WERI-Rb-1 (cell line): ENCODE data around the gene ZNF579.
"Not testable (repeated sequence)": the region's sequence is repeated elsewhere in the genome, so short reads cannot be mapped to it uniquely, and the experiment has no call there.

Experiments used
- DNase-seq: peaks from one replicate; pipeline ENCODE4 v3.0.0-alpha.2; 2020
- H3K27ac ChIP-seq: fragments of 250-450 bp; sonication (Bioruptor Pico); 2 replicates; pipeline ENCODE4 v1.5.1; 2020; ENCODE audit warnings: mild to moderate bottlenecking, moderate library complexity
- H3K27me3 ChIP-seq: fragments of 250-450 bp; sonication (Bioruptor Pico); 2 replicates; pipeline ENCODE4 v1.5.1; 2021; ENCODE audit warnings: mild to moderate bottlenecking, low read depth, moderate library complexity; ENCODE audit not compliant: insufficient read depth, severe bottlenecking
- H3K36me3 ChIP-seq: fragments of 250-450 bp; sonication (Bioruptor Pico); 2 replicates; pipeline ENCODE4 v1.5.1; 2020; ENCODE audit warnings: mild to moderate bottlenecking, moderate library complexity
- H3K4me3 ChIP-seq: 2 replicates; pipeline ENCODE4 v1.5.1; 2011; ENCODE audit warnings: low read depth, mild to moderate bottlenecking, control low read depth, low read length
- H3K9me3 ChIP-seq: fragments of 250-450 bp; sonication (Bioruptor Pico); 2 replicates; pipeline ENCODE4 v1.5.1; 2021; ENCODE audit warnings: mild to moderate bottlenecking, moderate library complexity; ENCODE audit not compliant: severe bottlenecking
- TF ChIP-seq, protein P1 (sequence below): IDR thresholded peaks from 2 replicates; pipeline ENCODE4 v1.5.1; 2011; ENCODE audit warnings: low read depth, mild to moderate bottlenecking, control low read depth, inconsistent platforms, low read length

ZNF579 gene

DNA sequence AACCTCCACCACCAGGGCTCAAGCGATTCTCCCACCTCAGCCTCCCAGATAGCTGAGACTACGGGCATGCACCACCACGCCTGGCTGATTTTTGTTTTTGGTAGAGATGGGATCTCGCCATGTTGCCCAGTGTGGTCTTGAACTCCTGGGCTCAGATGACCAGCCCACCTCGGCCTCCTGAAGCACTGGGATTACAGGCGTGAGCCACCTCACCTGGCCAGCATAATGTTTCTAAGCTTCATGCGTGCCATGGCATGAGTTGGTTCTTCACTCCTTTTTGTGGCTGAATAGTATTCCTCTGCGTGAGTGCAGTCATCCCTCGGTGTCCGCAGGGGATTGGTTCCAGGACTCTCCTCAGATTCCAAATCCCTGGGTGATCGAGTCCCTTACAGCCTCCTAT, 4.2 kb upstream of the ZNF579 start:
- H3K4me3 ChIP-seq, result no peak overlapping the region
- H3K9me3 ChIP-seq, result no peaks in the 10 kb centered on the region
- DNase-seq, result no peak
- H3K27me3 ChIP-seq, result no peaks in the 10 kb centered on the region
- no peaks in the 10 kb centered on the region for H3K36me3 ChIP-seq
- TF ChIP-seq, protein P1, sequence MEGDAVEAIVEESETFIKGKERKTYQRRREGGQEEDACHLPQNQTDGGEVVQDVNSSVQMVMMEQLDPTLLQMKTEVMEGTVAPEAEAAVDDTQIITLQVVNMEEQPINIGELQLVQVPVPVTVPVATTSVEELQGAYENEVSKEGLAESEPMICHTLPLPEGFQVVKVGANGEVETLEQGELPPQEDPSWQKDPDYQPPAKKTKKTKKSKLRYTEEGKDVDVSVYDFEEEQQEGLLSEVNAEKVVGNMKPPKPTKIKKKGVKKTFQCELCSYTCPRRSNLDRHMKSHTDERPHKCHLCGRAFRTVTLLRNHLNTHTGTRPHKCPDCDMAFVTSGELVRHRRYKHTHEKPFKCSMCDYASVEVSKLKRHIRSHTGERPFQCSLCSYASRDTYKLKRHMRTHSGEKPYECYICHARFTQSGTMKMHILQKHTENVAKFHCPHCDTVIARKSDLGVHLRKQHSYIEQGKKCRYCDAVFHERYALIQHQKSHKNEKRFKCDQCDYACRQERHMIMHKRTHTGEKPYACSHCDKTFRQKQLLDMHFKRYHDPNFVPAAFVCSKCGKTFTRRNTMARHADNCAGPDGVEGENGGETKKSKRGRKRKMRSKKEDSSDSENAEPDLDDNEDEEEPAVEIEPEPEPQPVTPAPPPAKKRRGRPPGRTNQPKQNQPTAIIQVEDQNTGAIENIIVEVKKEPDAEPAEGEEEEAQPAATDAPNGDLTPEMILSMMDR, result no peak
- H3K27ac ChIP-seq, result no peak overlapping the region; the same call in 1 of the 2 replicates

DNA sequence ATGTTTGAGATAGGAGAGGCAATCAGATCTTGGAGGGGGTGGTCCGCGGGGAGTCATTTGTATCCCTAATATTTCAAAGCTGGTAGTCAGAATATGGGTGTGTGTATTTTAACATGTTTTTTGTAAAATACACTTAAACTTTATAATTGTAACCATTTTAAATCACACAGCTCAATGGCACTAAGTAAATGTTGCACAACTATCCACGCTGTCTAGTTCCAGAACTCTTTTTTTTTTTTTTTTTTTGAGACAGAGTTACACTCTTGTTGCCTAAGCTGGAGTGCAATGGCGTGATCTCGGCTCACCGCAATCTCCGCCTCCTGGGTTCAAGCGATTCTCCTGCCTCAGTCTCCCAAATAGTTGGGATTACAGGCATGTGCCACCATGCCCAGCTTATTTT, 3.2 kb upstream of the ZNF579 start:
- H3K36me3 ChIP-seq, DNase-seq, H3K27ac ChIP-seq, H3K4me3 ChIP-seq, H3K9me3 ChIP-seq, H3K27me3 ChIP-seq: not testable (repeated sequence)

DNA sequence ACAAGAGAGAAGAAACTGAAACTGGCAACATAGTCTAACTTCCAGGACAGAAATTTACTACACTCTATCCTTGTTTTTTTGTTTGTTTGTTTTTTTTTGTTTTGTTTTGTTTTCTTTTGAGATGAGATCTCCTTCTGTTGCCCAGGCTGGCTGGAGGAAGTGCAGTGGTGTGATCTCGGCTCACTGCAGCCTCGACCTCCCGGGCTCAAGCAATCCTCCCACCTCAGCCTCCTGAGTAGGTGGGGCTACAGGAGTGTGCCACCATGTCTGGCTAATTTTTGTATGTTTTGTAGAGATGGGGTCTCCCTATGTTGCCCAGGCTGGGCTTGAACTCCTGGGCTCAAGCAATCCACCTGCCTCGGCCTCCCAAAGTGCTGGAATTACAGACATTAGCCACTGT, 1.6 kb upstream of the ZNF579 start:
- not testable (repeated sequence) for H3K27ac ChIP-seq, H3K9me3 ChIP-seq, DNase-seq, H3K36me3 ChIP-seq, H3K27me3 ChIP-seq, H3K4me3 ChIP-seq

DNA sequence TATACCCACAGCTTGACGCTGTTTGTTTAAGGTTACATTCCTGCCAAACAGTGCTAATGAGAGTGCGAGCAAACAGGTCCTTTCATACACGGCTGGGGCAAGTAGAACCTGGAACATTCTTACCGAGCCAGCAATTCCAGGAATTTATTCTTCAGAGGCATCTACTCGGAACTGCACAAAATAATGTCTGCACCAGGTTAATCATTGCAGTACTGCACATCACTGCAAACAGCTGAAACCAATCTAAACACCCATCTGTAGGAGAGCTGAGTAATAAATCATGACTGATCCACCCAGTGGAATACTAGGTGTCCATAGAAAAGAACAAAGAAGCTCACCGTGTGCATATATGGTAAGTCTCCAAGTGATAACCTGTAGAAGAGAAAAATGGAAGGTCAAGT, 1.2 kb upstream of the ZNF579 start:
- TF ChIP-seq, protein P1, result no peak
- no peaks in the 10 kb centered on the region for H3K27me3 ChIP-seq
- no peak overlapping the region for H3K4me3 ChIP-seq
- peaks cover 7% of the 10 kb centered on the region for H3K36me3 ChIP-seq
- no peaks in the 10 kb centered on the region for H3K9me3 ChIP-seq
- H3K27ac ChIP-seq, result no peak overlapping the region
- DNase-seq, result no peak

DNA sequence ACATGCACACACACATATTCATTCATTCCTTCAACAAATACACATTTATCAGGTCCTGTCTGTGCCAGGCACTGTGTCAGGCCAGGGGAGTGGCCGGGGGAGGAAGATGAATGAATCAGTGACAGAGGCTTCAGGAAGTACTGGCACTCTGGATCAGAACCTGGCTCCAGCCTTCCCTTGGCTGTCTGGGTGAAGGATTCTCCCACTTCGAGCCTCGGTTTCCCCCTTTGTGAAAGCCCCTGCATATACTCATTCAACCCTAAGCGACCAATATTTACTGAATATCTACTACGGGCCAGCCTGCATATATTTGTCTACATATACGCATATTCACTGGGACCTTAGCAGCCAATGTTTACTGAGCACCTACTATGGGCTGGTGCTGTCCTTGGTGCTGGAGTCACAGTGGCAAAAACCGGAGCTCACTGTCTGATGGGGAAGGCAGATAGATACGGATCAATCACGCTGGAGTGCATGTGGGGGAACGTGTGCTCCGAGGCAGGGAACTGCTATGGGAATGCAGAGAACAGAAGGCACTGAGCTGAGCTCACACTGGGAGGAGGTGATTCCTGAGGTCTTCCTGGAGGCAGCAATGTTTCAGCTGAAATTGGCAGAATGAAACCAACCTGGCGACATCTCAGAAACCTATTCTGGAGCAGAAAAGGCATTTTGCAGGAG, 636 bp upstream of the ZNF579 start:
- no peaks in the 10 kb centered on the region for H3K27me3 ChIP-seq
- TF ChIP-seq, protein P1, result no peak

DNA sequence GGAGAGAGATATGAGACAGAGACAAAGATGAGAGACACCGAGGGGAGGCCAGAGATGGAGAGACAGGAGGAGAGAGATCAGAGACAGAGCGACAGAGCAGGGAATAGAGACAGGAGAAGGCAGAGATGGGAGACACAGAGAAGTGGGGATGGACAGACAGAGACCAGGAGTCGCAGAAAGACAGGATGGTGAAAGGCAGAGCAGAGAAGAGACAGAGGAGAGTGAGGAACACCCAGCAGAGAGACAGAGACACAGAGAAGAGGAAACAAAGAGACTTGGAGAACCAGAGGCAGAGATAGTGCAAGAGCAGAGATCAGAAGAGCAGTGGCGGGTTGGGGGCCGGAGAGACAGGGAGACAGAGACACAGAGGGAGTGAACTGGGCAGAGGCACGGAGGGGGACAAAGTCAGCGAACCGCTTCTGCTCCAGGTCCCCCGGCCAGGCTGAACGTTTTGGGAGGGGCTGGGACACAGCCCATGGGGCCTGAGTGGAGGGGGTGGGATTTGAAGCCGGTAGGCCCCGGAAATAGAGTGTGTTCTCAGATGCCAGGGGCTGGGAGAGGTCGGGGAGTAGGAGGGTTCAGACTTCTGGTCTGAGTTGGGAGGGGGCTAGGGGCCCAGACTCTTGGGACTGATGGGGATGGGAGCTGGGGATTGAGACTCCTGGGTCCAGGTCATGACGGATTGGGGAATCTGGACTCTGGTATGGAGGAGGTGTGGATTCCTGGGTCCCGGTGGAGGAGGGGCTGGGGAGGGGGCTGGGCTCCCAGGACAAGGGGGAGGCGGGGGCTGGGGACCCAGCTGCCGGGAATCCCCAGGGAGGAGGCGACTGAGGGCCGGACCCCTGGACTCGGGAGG, 654 bp downstream of the ZNF579 start:
- TF ChIP-seq, protein P1, result no peak
- peaks cover 18% of the 10 kb centered on the region for H3K36me3 ChIP-seq
- H3K4me3 ChIP-seq, result peak overlapping the region; percentile 95
- peak overlapping the region; percentile 90 for H3K27ac ChIP-seq
- peak; percentile 27 for DNase-seq
- no peaks in the 10 kb centered on the region for H3K27me3 ChIP-seq
- H3K9me3 ChIP-seq, result no peaks in the 10 kb centered on the region

More for the DNA sequence above, 636 bp upstream of the ZNF579 start:
- Histone ChIP-seq H3K36me3 (peaks cover 12% of the 10 kb centered on the region), H3K27ac (peak overlapping the region; percentile 90), H3K9me3 (no peaks in the 10 kb centered on the region), H3K4me3 (peak overlapping the region; percentile 95)
- no peak for DNase-seq
